HEK293T (cell line): ENCODE data around the gene FBXW8.

Experiments used
- CTCF ChIA-PET: fragments of 350-600 bp; formaldehyde crosslinking; extraction: SDS; loops from one replicate; lab custom pipeline; 2021; ENCODE audit warnings: antibody characterized with exemption, inconsistent platforms; lab: Yijun Ruan, JAX
- POLR2A ChIA-PET: fragments of 350-600 bp; formaldehyde crosslinking; extraction: SDS; loops from one replicate; lab custom pipeline; 2020; ENCODE audit warnings: antibody characterized with exemption, inconsistent platforms; lab: Yijun Ruan, JAX
- DNase-seq: peaks from one replicate; pipeline ENCODE4 v3.0.0; 2012; ENCODE audit warnings: mixed read lengths; ENCODE audit errors: extremely low spot score
- ARNT ChIP-seq: fragments of 450-650 bp; IDR thresholded peaks from 2 replicates; pipeline ENCODE4 v1.6.1; 2017; ENCODE audit warnings: mild to moderate bottlenecking
- BHLHE40 ChIP-seq: fragments of 450-650 bp; IDR thresholded peaks from 2 replicates; pipeline ENCODE4 v1.6.1; 2016; ENCODE audit warnings: mild to moderate bottlenecking, moderate library complexity, borderline replicate concordance
- CTBP1 ChIP-seq: fragments of 450-650 bp; IDR thresholded peaks from 2 replicates; pipeline ENCODE4 v1.6.1; 2016; ENCODE audit warnings: borderline replicate concordance
- ELF4 ChIP-seq: fragments of 450-650 bp; IDR thresholded peaks from 2 replicates; pipeline ENCODE4 v1.6.1; 2017; ENCODE audit warnings: antibody characterized with exemption
- FOXA1 ChIP-seq: fragments of 450-650 bp; IDR thresholded peaks from 2 replicates; pipeline ENCODE4 v1.6.1; 2016; ENCODE audit warnings: mild to moderate bottlenecking
- FOXK2 ChIP-seq: fragments of 450-650 bp; IDR thresholded peaks from 2 replicates; pipeline ENCODE4 v1.6.1; 2016; ENCODE audit warnings: mild to moderate bottlenecking
- FOXM1 ChIP-seq: fragments of 450-650 bp; IDR thresholded peaks from 2 replicates; pipeline ENCODE4 v1.6.1; 2017; ENCODE audit warnings: mild to moderate bottlenecking, borderline replicate concordance
- HDGF ChIP-seq: fragments of 450-650 bp; IDR thresholded peaks from 2 replicates; pipeline ENCODE4 v1.6.1; 2017; ENCODE audit warnings: antibody characterized with exemption, borderline replicate concordance
- L3MBTL2 ChIP-seq: fragments of 450-650 bp; conservative IDR thresholded peaks from 2 replicates; pipeline ENCODE4 v1.6.1; 2016; ENCODE audit warnings: mild to moderate bottlenecking
- LEF1 ChIP-seq: fragments of 450-650 bp; IDR thresholded peaks from 2 replicates; pipeline ENCODE4 v1.6.1; 2017; ENCODE audit warnings: mild to moderate bottlenecking, borderline replicate concordance
- NFRKB ChIP-seq: fragments of 450-650 bp; IDR thresholded peaks from 2 replicates; pipeline ENCODE4 v1.6.1; 2016; ENCODE audit warnings: mild to moderate bottlenecking, moderate library complexity
- SP1 ChIP-seq: fragments of 450-650 bp; IDR thresholded peaks from 2 replicates; pipeline ENCODE4 v1.6.1; 2017
- SUZ12 ChIP-seq: fragments of 450-650 bp; IDR thresholded peaks from 2 replicates; pipeline ENCODE4 v1.6.1; 2016; ENCODE audit warnings: mild to moderate bottlenecking
- TARDBP ChIP-seq: fragments of 450-650 bp; IDR thresholded peaks from 2 replicates; pipeline ENCODE4 v1.6.1; 2016
- ZNF384 ChIP-seq: fragments of 450-650 bp; IDR thresholded peaks from 2 replicates; pipeline ENCODE4 v1.6.1; 2016
- TF ChIP-seq, protein P1 (sequence below): fragments of 450-650 bp; IDR thresholded peaks from 2 replicates; pipeline ENCODE4 v1.6.1; 2016

FBXW8 gene

DNA sequence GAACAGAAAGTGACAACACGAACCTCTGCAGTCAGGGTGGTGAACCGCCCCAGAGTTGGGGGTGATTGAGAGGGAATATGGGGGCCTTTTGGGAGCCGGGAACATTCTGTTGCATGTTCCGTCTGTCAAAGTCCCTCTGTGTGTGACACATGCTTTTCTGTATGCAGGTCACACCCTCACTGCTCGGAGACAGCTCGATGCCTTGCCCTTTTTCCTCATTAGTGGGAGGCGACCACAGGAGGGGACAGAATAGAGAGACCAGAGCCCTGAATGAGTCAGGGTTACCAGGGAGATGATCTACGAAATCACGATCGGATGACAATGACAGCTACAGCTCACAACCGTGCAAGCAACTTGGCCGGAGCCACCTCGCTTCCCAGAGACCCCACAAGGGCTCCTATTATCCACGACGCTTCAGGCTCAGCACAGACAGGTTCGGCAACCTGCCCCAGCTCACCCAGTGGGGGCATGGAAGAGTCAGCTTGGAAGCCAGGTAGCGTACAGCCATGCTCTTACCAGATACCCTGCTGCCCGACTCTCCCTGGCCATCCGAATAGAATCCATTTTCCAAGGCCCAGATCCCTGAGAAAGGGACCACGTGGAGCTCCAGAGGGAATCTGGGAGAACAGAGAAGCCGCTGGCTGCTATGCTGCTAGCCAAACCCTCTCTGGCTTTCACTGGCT, 149.6 kb downstream of the FBXW8 start:
- no peak for DNase-seq
- ChIA-PET POLR2A (no interaction called here), CTCF (no interaction called here)
- TF ChIP-seq ARNT (no peak), LEF1 (no peak), NFRKB (no peak), CTBP1 (no peak), HDGF (no peak), FOXM1 (no peak)
- TF ChIP-seq, protein P1, sequence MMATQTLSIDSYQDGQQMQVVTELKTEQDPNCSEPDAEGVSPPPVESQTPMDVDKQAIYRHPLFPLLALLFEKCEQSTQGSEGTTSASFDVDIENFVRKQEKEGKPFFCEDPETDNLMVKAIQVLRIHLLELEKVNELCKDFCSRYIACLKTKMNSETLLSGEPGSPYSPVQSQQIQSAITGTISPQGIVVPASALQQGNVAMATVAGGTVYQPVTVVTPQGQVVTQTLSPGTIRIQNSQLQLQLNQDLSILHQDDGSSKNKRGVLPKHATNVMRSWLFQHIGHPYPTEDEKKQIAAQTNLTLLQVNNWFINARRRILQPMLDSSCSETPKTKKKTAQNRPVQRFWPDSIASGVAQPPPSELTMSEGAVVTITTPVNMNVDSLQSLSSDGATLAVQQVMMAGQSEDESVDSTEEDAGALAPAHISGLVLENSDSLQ, result no peak

DNA sequence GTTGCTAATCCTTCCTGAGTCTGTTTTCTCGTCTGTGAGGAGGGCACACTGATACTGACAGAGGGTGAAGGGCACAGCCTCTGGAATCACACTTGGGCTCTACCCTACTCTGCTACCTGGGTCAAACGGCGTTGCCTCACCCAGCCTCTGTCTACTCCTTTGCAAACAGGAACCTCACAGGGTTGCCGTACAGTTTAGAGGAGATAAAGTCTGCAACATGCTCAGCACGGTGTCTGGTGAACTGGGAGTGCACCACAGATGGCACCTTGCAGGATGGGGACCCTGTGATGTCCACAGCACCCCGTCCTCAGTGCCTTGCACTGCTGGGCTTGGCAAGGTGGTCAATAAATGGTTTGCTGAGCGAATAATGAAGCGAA, 150.2 kb downstream of the FBXW8 start:
- CTCF ChIA-PET, result no interaction called here
- DNase-seq, result no peak
- POLR2A ChIA-PET, result no interaction called here
- no peak for TF ChIP-seq FOXA1

DNA sequence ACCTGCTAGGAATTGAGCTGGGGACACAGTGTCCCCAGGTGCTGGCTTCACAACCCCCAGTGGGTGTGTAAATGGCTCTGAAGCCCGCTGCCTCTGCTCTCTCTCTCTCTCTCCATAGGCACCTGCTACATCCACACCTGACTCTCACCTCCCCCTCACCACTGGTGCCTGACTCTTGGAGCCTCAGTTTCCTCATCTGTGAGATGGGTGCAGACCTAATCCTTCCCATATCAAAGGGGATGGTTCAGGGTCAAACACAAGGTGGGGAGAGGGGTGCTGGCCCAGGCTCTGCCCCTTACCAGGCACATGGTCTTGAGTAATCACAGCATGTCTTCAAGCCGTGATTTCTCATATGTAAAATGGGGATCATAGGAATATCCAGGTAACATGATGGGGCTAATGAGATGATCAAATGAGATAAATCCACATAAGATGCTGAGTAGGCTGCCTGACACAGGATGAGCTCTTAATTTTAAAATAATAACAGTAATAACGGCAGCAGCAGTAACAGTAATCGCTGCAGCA, 150.9 kb downstream of the FBXW8 start:
- TF ChIP-seq, protein P1, result no peak
- no peak for TF ChIP-seq SUZ12
- TF ChIP-seq HDGF, result no peak
- TF ChIP-seq BHLHE40, result no peak
- TF ChIP-seq ZNF384, result no peak
- no peak for TF ChIP-seq SP1
- TF ChIP-seq LEF1, result no peak
- no peak for TF ChIP-seq FOXK2
- no peak for TF ChIP-seq TARDBP
- no peak for TF ChIP-seq NFRKB
- no peak for TF ChIP-seq ELF4
- ChIA-PET POLR2A (no interaction called here), CTCF (no interaction called here)
- no peak for DNase-seq

DNA sequence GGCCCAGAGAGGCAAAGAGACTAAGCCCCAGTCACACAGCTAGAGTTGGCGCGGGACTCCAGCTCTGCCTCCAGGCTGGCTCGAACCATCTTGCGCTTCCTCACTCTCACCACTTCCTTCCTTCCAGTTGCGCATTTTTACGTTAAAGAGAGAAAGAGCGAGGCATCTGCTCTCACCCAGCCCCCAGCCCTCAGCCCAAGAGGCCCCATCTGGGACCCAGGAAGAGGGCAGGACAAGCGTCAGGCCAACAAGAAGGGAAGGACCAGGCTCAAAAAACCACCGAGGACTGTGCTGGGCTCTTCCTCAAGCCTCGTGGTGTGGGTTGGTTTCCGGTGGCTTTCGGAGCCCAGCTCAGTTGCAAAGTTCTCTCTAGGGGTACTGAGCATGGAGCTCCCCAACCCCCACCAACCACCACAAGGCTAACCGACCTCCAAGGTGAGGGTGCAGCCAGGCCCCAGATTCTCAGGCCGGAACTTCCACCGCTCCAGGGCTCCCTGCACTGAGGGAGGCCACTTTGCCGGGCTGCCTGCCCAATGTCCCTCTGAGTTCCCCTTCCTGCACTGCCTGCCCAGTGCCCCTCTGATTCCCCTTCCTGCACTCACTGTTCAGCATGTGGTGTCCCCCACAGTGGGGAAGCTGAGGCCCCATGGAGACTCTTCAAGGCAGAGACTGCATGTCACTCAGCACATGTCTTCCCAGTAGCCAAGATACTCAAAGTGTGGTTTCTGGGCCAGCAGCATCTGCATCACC, 152.6 kb downstream of the FBXW8 start:
- DNase-seq, result no peak
- TF ChIP-seq HDGF (no peak), ELF4 (no peak), LEF1 (no peak), FOXM1 (no peak), BHLHE40 (no peak), ZNF384 (no peak), FOXK2 (no peak), SUZ12 (no peak), ARNT (no peak), NFRKB (no peak), SP1 (no peak), FOXA1 (no peak), CTBP1 (no peak), TARDBP (no peak), L3MBTL2 (no peak)
- TF ChIP-seq, protein P1, result no peak
- CTCF ChIA-PET, result interaction anchor here (0.7 kb wide), 1 partner anchor 61 kb away, joined by 3 read pairs; no protein-coding TSS in a partner anchor
- POLR2A ChIA-PET, result no interaction called here

DNA sequence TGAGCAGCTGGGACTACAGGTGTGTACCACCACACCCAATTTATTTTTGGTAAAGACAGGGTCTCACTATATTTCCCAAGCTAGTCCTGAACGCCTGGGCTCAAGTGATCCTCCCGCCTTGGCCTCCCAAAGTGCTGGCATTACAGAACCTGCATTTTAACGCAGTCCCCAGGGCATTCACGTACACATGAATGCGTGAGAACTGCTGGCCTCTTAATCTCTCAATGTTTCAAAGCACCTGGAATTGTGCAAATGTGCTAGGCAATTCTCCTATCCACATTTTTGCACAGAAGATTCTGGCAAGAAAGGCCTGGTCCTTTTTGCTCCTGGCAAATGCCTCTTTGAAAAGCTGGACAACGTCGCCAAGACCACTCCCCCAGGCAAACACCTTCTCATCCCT, 153.3 kb downstream of the FBXW8 start:
- TF ChIP-seq HDGF (no peak), FOXK2 (no peak), L3MBTL2 (no peak), FOXM1 (no peak), FOXA1 (no peak), ARNT (no peak), SUZ12 (no peak), ZNF384 (no peak), NFRKB (no peak), LEF1 (no peak), ELF4 (no peak), CTBP1 (no peak)
- TF ChIP-seq, protein P1, result no peak
- DNase-seq, result no peak
- POLR2A ChIA-PET, result no interaction called here
- CTCF ChIA-PET, result no interaction called here

DNA sequence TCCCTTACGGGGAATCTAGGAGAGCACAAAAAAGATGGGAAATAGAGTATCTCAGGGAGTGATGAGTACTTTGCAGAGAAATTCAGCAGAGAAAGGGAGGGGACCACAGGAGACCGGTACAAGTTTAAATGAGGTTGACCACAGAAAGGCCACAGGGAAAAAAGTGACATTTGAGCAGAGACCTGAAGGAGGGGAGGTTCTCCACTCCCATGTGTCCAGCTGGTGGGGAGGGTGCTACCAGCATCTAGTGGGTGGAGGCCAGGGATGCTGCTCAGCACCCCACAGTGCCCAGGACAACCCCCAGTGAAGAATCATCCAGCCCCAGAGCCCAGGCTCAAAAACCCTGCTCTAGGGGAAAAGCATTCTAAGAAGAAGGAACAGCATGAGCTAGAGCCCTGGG, 153.8 kb downstream of the FBXW8 start:
- ChIA-PET CTCF (no interaction called here), POLR2A (no interaction called here)
- no peak for DNase-seq
- TF ChIP-seq LEF1, result no peak
- TF ChIP-seq HDGF, result no peak
- TF ChIP-seq ELF4, result no peak
- TF ChIP-seq ZNF384, result no peak
- no peak for TF ChIP-seq SUZ12
- no peak for TF ChIP-seq FOXK2
- TF ChIP-seq NFRKB, result no peak
- no peak for TF ChIP-seq TARDBP
- no peak for TF ChIP-seq SP1
- TF ChIP-seq BHLHE40, result no peak
- TF ChIP-seq CTBP1, result no peak
- TF ChIP-seq FOXM1, result no peak
